Measurements from ENCODE around the gene CDC40. TPM values are rescaled to one million over a fixed set of nuclear protein-coding genes. Genes with fewer than 3 reads are reported as not detected.
A peak's percentile ranks its signal among the peaks of the same experiment; 100 is the strongest.

CDC40 gene
- total and polyA plus RNA-seq, 10 of the 15 experiments (the other 5 are each of a cell fraction or from before 2014, with no cell fraction given), result 20.1 to 35.5 (median 26.1) TPM

DNA sequence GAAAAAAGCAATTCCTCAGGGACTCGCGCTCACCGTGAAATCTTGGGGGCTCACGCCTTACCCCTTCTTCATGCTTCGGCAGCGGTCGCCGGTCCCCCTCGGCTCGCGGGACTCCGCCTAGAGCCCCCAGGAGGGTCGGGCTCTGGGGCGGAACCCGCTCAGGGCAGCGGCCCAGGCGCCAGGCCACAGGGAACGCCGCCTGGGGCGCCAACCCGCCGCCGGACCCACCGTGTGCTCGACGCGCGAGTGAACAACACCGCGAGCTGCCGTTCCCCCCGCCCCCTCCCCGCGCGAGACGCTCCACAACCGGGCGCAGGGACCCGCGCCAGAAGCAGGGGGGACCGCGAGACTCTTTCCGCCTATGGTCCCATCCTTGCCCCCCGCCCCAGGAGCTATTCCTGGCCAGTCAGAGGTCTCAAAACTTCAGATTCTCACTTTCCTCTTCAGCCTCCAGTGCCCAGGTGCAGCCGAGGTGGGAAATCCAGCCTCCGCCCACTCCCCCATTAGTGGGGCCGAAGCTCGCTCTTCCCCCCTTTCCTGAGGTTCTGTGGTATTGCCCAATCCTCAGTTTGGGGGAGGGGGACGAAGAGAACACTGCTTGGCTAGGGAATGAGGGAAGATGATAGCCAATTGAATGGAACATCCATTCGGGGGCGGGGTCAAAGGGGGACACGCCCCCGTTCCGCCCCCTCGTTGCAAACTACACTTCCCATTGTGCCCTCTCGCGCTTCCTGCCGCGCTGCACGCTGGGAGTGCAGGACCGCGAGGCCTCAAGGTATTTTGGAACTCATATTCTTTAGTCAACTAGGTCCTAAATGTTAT lies 610 bp upstream of the CDC40 start, which contains the start of gene WASF1 (continued):
- TF ChIP-seq, protein P1, sequence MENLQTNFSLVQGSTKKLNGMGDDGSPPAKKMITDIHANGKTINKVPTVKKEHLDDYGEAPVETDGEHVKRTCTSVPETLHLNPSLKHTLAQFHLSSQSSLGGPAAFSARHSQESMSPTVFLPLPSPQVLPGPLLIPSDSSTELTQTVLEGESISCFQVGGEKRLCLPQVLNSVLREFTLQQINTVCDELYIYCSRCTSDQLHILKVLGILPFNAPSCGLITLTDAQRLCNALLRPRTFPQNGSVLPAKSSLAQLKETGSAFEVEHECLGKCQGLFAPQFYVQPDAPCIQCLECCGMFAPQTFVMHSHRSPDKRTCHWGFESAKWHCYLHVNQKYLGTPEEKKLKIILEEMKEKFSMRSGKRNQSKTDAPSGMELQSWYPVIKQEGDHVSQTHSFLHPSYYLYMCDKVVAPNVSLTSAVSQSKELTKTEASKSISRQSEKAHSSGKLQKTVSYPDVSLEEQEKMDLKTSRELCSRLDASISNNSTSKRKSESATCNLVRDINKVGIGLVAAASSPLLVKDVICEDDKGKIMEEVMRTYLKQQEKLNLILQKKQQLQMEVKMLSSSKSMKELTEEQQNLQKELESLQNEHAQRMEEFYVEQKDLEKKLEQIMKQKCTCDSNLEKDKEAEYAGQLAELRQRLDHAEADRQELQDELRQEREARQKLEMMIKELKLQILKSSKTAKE (IDR thresholded peaks at IDR 0.05; ENCODE audit: low read depth, poor library complexity, severe bottlenecking), result no peak
- TF ChIP-seq CEBPB (IDR thresholded peaks at IDR 0.05; ENCODE audit: borderline replicate concordance in 1 of 2, low read depth in 2 of 2, low read length in 2 of 2), result no peak
- TF ChIP-seq, protein P2, sequence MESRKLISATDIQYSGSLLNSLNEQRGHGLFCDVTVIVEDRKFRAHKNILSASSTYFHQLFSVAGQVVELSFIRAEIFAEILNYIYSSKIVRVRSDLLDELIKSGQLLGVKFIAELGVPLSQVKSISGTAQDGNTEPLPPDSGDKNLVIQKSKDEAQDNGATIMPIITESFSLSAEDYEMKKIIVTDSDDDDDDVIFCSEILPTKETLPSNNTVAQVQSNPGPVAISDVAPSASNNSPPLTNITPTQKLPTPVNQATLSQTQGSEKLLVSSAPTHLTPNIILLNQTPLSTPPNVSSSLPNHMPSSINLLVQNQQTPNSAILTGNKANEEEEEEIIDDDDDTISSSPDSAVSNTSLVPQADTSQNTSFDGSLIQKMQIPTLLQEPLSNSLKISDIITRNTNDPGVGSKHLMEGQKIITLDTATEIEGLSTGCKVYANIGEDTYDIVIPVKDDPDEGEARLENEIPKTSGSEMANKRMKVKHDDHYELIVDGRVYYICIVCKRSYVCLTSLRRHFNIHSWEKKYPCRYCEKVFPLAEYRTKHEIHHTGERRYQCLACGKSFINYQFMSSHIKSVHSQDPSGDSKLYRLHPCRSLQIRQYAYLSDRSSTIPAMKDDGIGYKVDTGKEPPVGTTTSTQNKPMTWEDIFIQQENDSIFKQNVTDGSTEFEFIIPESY (IDR thresholded peaks at IDR 0.05), result no peak
- TF ChIP-seq NRF1 (conservative IDR thresholded peaks at IDR 0.05; ENCODE audit: low read depth, low read length), result no peak
- TF ChIP-seq CHD1 (IDR thresholded peaks at IDR 0.05; ENCODE audit: low read depth, low read length), result no peak
- TF ChIP-seq TCF12 (IDR thresholded peaks at IDR 0.05; ENCODE audit: low read depth, low read length), result 0 out of 2 replicates have a peak, but pooled peaks have one; percentile 1
- TF ChIP-seq JUND (IDR thresholded peaks at IDR 0.05; ENCODE audit: low read depth, low read length), result peak; percentile 17; the same call in 1 of the 2 replicates
- TF ChIP-seq, protein P3, sequence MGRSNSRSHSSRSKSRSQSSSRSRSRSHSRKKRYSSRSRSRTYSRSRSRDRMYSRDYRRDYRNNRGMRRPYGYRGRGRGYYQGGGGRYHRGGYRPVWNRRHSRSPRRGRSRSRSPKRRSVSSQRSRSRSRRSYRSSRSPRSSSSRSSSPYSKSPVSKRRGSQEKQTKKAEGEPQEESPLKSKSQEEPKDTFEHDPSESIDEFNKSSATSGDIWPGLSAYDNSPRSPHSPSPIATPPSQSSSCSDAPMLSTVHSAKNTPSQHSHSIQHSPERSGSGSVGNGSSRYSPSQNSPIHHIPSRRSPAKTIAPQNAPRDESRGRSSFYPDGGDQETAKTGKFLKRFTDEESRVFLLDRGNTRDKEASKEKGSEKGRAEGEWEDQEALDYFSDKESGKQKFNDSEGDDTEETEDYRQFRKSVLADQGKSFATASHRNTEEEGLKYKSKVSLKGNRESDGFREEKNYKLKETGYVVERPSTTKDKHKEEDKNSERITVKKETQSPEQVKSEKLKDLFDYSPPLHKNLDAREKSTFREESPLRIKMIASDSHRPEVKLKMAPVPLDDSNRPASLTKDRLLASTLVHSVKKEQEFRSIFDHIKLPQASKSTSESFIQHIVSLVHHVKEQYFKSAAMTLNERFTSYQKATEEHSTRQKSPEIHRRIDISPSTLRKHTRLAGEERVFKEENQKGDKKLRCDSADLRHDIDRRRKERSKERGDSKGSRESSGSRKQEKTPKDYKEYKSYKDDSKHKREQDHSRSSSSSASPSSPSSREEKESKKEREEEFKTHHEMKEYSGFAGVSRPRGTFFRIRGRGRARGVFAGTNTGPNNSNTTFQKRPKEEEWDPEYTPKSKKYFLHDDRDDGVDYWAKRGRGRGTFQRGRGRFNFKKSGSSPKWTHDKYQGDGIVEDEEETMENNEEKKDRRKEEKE (IDR thresholded peaks at IDR 0.05), result no peak
- no peak for TF ChIP-seq CBFB (IDR thresholded peaks at IDR 0.05; ENCODE audit: low read depth)
- TF ChIP-seq MEF2A (IDR thresholded peaks at IDR 0.05; ENCODE audit: insufficient read depth, low read depth, low read length), result 0 out of 2 replicates have a peak, but pooled peaks have one; percentile 34
- no peak for TF ChIP-seq TBL1XR1 (IDR thresholded peaks at IDR 0.05; ENCODE audit: low read depth, low read length)
- no peak for TF ChIP-seq STAT3 (IDR thresholded peaks at IDR 0.05; ENCODE audit: low read depth, low read length)
- 0 out of 2 replicates have a peak, but pooled peaks have one; percentile 62 for TF ChIP-seq SIN3A (IDR thresholded peaks at IDR 0.05; ENCODE audit: low read depth, low read length)
- TF ChIP-seq SUPT20H (IDR thresholded peaks at IDR 0.05; ENCODE audit: borderline replicate concordance, control insufficient read depth, low read depth, low read length), result no peak
- TF ChIP-seq ETV6 (conservative IDR thresholded peaks at IDR 0.05 in 1 of 2, IDR thresholded peaks at IDR 0.05 in 1 of 2; ENCODE audit: borderline replicate concordance in 1 of 2, low read depth in 1 of 2), result no peak
- no peak for TF ChIP-seq RFX5 (IDR thresholded peaks at IDR 0.05; ENCODE audit: low read depth, low read length)
- no peak for TF ChIP-seq RELA (IDR thresholded peaks at IDR 0.05; ENCODE audit: borderline replicate concordance, partially characterized antibody)
- TF ChIP-seq BMI1 (IDR thresholded peaks at IDR 0.05; ENCODE audit: borderline replicate concordance), result no peak
- TF ChIP-seq, protein P4, sequence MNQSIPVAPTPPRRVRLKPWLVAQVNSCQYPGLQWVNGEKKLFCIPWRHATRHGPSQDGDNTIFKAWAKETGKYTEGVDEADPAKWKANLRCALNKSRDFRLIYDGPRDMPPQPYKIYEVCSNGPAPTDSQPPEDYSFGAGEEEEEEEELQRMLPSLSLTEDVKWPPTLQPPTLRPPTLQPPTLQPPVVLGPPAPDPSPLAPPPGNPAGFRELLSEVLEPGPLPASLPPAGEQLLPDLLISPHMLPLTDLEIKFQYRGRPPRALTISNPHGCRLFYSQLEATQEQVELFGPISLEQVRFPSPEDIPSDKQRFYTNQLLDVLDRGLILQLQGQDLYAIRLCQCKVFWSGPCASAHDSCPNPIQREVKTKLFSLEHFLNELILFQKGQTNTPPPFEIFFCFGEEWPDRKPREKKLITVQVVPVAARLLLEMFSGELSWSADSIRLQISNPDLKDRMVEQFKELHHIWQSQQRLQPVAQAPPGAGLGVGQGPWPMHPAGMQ (IDR thresholded peaks at IDR 0.05; ENCODE audit: borderline replicate concordance), result no peak
- TF ChIP-seq CBX3 (IDR thresholded peaks at IDR 0.05; ENCODE audit: borderline replicate concordance, low read depth), result no peak
- no peak for TF ChIP-seq EED (IDR thresholded peaks at IDR 0.05; ENCODE audit: low read depth)
